Activated T-cell treated with anti-CD3 and anti-CD28 coated beads, Interleukin-2, amount 50 U/mL, for 24 hours (primary cell): ENCODE measurements around the gene SLC31A1.
"Not testable (repeated sequence)": the region's sequence is repeated elsewhere in the genome, so short reads cannot be mapped to it uniquely, and the experiment has no call there.

Source experiments
- DNase-seq: peaks from one replicate; pipeline ENCODE4 v3.0.0-alpha.2; 2020
- H3K27ac Mint-ChIP-seq: 2 replicates; pipeline ENCODE4 v1.8.0; 2020; ENCODE audit warnings: mild to moderate bottlenecking, mixed read lengths
- H3K27me3 Mint-ChIP-seq: 2 replicates; pipeline ENCODE4 v1.8.0; 2020; ENCODE audit warnings: mixed read lengths
- H3K36me3 Mint-ChIP-seq: 2 replicates; pipeline ENCODE4 v1.8.0; 2020; ENCODE audit warnings: low read depth, mixed read lengths
- H3K4me1 Mint-ChIP-seq: 2 replicates; pipeline ENCODE4 v1.8.0; 2020; ENCODE audit warnings: low read depth, mixed read lengths
- H3K4me3 Mint-ChIP-seq: 2 replicates; pipeline ENCODE4 v1.8.0; 2020; ENCODE audit warnings: mild to moderate bottlenecking, moderate library complexity, mixed read lengths
- H3K9me3 Mint-ChIP-seq: 2 replicates; pipeline ENCODE4 v1.8.0; 2020; ENCODE audit warnings: mixed read lengths

Gene SLC31A1

DNA sequence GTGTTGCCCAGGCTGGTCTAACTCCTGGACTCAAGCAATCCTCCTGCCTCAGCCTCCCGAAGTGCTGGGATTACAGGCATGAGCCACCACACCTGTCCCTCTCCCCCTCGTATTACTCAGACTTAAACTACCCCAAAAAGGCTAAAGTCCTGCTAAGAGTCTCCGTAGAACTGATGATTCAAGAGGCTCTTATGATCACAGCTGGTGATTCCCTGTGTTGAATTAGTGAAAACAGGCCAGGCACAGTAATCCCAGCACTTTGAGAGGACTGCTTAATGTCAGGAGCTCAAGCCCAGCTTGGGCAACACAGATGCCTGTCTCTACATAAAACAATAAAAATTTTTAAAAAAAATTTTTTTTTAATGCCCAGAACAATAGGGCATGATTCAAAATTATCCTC is 44.8 kb downstream of the SLC31A1 start:
- H3K4me1 Mint-ChIP-seq, result peaks cover 21% of the 10 kb centered on the region
- H3K9me3 Mint-ChIP-seq, result no peaks in the 10 kb centered on the region
- peaks cover 66% of the 10 kb centered on the region for H3K36me3 Mint-ChIP-seq

DNA sequence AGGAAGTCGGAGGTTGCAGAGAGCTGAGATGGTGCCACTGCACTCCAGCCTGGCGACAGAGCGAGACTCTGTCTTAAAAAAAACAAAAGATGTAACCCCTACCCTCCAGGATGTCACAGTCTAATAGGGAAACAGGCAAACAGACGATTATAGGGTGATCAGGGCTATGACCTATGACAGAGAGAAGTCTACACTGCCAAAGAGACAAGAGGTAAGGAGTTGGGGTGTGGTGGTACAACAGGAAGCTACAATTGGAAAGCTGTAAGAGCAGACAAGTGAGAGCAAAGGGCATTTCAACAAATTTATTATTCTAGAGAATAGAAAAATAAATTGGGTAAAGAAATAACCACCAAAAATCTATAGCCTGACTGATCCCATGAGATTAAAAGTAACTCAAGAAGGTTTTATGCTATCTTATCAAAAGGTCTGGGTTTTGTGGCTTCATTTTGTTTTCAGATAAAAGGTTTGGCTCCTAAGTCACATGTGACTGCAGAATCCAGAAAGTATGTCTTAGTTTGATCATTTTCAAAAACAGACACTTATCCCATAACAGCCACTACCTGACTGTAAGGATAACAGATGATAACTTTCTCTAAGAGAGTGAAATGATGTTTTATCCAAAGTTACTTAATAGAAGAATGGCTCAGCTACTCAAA is 46.7 kb downstream of the SLC31A1 start:
- no peak for DNase-seq
- no peak overlapping the region for H3K4me3 Mint-ChIP-seq
- peak overlapping the region; percentile 86 for H3K27ac Mint-ChIP-seq

More for the DNA sequence above, 44.8 kb downstream of the SLC31A1 start:
- peak overlapping the region; percentile 15 for H3K27ac Mint-ChIP-seq
- H3K27me3 Mint-ChIP-seq, result no peaks in the 10 kb centered on the region
- H3K4me3 Mint-ChIP-seq, result no peak overlapping the region
- DNase-seq, result no peak

DNA sequence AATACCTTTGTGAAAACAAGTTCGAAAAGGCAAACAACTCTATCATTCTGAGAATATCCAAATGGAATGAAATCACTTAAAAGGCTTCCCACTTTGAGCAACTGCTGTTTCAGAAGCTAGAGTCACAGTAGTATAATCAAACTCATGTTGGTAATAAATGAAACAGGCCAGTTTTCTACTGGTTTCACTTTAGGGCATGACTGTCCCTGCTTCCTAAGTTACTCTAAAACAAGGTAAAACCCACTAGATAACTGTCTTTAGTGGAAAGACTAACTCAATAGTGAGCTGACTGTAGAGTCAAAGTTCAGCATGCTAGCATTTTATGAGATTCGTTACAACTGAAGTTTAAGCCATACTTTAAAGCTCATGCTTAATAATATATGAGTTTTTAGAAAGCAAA is 48.0 kb downstream of the SLC31A1 start:
- H3K4me1 Mint-ChIP-seq, result peaks cover 34% of the 10 kb centered on the region
- peaks cover 71% of the 10 kb centered on the region for H3K36me3 Mint-ChIP-seq
- DNase-seq, result no peak
- no peaks in the 10 kb centered on the region for H3K9me3 Mint-ChIP-seq
- no peaks in the 10 kb centered on the region for H3K27me3 Mint-ChIP-seq
- H3K27ac Mint-ChIP-seq, result peak overlapping the region; percentile 80
- no peak overlapping the region for H3K4me3 Mint-ChIP-seq

More for the DNA sequence above, 46.7 kb downstream of the SLC31A1 start:
- Mint-ChIP-seq H3K27me3 (no peaks in the 10 kb centered on the region), H3K9me3 (no peaks in the 10 kb centered on the region), H3K4me1 (peaks cover 23% of the 10 kb centered on the region), H3K36me3 (peaks cover 68% of the 10 kb centered on the region)

DNA sequence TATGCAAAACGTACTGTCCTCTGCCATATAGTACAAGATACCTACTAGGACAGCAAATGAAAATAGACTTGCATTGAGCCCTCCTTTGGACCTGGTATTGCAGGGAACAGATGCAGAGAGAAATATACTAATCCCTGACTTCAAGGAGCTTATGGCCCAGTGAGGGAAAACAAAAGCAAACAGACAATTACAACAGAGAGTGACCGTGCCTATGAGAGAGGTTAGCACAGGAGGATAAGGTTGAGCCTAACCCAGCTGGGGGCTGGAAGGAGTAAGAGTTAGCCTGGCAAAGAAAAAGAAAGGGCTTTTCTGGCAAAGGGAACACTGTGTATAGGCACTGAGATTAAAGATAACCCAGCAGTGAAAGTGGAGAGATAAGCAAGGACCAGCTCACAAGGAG is 48.5 kb downstream of the SLC31A1 start:
- Mint-ChIP-seq H3K36me3 (peaks cover 69% of the 10 kb centered on the region), H3K4me3 (no peak overlapping the region)

DNA sequence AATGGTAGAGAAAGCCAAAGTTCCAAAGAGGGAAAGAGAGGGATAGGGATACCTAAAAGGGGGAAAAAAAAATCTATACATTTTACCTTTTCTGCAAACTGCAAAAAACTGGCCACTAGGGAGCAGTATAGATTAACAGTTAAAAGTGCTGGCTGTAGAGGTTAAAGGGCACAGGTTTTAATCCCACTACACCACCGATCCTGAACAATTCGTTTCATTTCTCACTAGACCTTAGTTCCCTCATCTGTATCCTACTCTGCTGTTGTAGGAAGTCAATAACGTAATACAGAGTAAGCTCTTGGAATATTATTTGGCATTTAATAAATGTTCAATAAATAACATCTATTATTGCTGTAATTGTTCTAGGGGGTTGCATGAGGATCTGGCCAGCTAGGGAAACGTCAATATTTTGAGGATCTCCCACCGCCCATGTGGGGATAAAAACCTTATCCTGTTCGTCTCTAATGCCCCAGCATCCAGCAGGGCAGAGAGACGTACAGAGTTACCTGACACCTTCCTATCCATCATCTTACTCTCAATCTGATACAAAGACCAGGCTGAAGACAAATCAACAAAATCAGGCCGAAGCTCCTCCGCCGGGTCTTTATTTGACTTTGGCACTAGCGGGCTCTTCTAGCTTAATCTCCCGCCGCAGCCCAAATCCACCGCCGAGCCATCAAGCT is 53.3 kb downstream of the SLC31A1 start:
- Mint-ChIP-seq H3K4me1 (peaks cover 40% of the 10 kb centered on the region), H3K36me3 (peaks cover 59% of the 10 kb centered on the region), H3K27ac (no peak overlapping the region), H3K4me3 (no peak overlapping the region), H3K9me3 (no peaks in the 10 kb centered on the region), H3K27me3 (no peaks in the 10 kb centered on the region)
- no peak for DNase-seq

More for the DNA sequence above, 48.5 kb downstream of the SLC31A1 start:
- peak overlapping the region; percentile 80 for H3K27ac Mint-ChIP-seq
- no peak for DNase-seq
- peaks cover 34% of the 10 kb centered on the region for H3K4me1 Mint-ChIP-seq
- H3K27me3 Mint-ChIP-seq, result no peaks in the 10 kb centered on the region
- no peaks in the 10 kb centered on the region for H3K9me3 Mint-ChIP-seq

DNA sequence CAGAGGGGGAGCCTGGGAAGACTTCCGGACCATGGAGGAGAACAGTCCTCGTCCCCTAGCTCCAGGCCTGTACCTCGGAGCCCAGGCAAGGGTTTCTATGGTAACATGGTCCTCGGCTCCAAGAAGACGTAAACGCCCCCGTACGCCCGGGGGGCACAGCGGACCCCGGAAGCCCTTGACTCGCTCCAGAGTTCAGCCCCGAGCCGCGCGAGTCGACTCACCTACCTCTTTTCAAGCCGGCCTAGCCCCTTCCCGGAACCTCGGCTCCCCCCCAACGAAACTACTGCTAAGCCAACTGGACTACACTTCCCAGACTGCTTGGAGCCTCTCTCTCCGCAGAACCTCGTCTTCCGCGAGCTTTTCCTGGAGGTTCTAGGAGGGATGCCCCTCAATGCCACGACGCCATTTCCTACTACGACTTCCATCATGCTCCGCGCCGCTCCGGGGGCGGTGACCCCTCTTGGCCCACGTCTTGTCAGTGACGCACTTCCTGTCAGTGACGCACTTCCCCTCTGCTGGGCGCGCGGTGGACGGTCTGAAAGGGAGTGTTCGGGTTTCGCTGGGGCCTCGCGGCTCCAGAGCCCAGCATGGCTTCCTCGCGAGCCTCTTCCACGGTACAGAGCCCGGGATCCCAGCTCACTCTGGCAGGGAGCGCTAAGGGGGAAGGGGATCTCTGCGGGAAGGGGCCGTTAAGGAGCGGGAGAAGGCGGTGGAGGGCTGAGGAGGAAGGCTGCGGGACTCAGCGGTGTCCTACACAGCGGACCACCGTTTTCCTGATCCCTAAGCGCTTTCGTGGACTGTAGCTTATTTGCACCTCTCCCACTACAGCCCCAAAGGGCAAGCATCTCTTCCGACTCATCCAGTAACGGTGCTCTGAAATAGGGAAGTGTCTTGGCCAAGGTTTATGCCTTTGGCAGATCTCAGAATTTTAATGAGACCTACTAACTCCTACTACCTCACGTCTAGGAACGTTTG is 54.1 kb downstream of the SLC31A1 start, which contains the start of the genes CDC26 and PRPF4:
TSS of gene CDC26 (minus strand) at position 416 of the 975 bp plus-strand sequence. CDS start 3,065 bp downstream, outside the sequence.
TSS of gene PRPF4 (plus strand) at position 502 of the 975 bp plus-strand sequence. CDS start at position 588, 86 bp downstream.
- DNase-seq, result peak; percentile 96
- Mint-ChIP-seq H3K9me3 (no peaks in the 10 kb centered on the region), H3K27me3 (no peaks in the 10 kb centered on the region), H3K36me3 (peaks cover 61% of the 10 kb centered on the region), H3K4me3 (no peak within 1 kb of the TSS), H3K27ac (no peak within 1 kb of the TSS), H3K4me1 (peaks cover 43% of the 10 kb centered on the region)

DNA sequence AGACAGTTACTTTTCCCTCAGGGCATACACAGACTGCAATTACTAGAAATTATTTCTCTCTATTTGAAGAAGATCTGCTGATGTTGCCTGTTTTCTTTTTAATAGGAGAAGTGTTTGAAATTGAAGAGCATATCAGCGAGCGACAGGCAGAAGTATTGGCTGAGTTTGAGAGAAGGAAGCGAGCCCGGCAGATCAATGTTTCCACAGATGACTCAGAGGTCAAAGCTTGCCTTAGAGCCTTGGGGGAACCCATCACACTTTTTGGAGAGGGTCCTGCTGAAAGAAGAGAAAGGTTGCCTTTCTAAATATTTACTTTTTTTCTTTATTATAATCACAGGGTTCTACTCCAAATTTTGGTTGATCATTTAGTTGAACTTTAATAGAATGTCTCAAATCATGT is 57.5 kb downstream of the SLC31A1 start:
- DNase-seq, result no peak
- Mint-ChIP-seq H3K4me3 (peak overlapping the region; percentile 46), H3K4me1 (peaks cover 38% of the 10 kb centered on the region), H3K9me3 (no peaks in the 10 kb centered on the region), H3K27ac (peak overlapping the region; percentile 73), H3K36me3 (peaks cover 66% of the 10 kb centered on the region), H3K27me3 (no peaks in the 10 kb centered on the region)

DNA sequence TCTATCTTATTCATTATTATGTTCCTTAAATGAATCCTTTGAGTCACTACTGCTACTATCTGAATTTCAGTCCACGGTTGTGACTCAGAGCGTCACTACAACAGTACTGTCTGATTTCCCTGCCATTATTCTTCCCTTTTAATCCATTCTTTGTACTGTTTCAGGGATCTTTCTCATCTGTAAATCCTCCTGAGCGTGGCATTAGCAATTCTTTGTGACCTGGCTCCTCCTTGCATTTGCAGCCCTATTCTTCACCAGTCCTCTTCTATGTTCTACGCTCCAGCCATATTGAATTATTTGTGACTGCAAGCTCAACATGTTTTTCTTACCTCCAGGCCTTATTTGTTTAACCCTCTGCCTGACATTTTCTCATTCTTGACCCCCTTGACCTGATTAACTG is 60.0 kb downstream of the SLC31A1 start:
- Mint-ChIP-seq H3K27ac (peak overlapping the region; percentile 18), H3K4me1 (peaks cover 33% of the 10 kb centered on the region), H3K4me3 (no peak overlapping the region), H3K36me3 (peaks cover 86% of the 10 kb centered on the region), H3K27me3 (no peaks in the 10 kb centered on the region), H3K9me3 (no peaks in the 10 kb centered on the region)
- no peak for DNase-seq

DNA sequence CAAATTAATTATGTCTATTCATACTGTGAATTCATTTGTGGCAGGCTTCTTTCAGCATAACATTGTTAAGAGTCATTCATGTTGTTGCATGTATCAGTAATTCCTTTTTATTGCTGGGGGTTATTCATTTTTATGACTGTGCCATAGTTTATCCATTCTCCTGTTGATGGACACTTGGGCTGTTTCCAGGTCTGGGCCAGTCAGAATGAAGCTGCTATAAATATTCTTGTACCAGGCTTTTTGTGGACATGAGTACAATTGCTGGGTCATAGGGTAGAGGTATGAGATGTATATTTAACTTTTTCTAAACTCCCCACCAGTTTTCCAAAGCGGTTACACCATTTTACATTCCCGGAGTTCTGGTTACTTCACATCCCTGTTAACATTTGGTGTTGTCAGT is 67.7 kb downstream of the SLC31A1 start:
- Mint-ChIP-seq H3K9me3 (no peaks in the 10 kb centered on the region), H3K36me3 (peaks cover 95% of the 10 kb centered on the region), H3K27ac (peak overlapping the region; percentile 19), H3K4me3 (no peak overlapping the region), H3K4me1 (no peaks in the 10 kb centered on the region), H3K27me3 (no peaks in the 10 kb centered on the region)
- no peak for DNase-seq

DNA sequence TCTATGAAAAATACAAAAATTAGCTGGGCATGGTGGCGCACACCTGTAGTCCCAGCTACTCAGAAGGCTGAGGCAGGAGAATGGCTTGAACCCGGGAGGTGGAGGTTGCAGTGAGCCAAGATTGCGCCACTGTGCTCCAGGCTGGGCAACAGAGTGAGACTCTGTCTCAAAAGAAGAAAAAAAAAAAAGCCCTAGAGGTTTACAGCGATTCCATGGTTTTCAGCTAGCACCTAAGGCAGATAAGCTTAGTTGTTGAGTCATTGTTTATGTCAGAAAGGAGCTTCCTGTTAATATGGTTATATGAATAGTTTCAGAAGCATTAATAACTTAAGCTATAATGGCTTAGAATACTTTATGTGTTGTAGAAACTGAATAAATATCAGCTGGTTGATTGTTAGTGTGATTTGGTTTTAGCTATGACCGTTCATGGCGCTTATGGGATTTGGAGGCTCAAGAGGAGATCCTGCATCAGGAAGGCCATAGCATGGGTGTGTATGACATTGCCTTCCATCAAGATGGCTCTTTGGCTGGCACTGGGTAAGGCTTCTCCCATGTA is 68.8 kb downstream of the SLC31A1 start:
- peak overlapping the region; percentile 67 for H3K27ac Mint-ChIP-seq

DNA sequence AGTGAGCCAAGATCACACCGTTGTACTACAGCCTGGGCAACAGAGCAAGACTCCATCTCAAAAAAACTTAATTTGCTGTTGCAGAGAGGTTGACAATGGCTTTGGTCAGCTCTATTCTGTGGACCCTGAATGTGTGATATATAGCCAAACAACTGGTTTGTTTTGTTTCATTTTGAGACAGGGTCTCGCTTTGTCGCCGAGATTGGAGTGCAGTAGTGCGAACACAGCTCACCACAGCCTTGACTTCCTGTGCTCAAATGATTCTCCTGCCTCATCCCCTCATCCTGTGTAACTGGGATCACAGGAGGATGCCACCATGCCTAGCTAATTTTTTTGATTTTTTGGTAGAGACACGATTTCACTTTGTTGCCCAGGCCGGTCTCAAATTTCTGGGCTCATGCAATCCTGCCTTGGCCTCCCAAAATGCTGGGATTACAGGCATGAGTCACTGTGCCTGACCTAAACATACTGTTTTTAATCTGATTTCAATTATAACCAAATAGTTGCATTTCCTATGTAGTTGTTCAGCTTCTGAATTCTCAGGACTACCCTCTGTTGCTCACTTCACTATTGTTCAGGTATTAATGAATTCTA is 72.0 kb downstream of the SLC31A1 start:
- H3K27me3 Mint-ChIP-seq, result no peaks in the 10 kb centered on the region
- no peaks in the 10 kb centered on the region for H3K4me1 Mint-ChIP-seq
- H3K9me3 Mint-ChIP-seq, result no peaks in the 10 kb centered on the region
- DNase-seq, result no peak
- peak overlapping the region; percentile 55 for H3K27ac Mint-ChIP-seq
- H3K4me3 Mint-ChIP-seq, result no peak overlapping the region
- peaks cover 64% of the 10 kb centered on the region for H3K36me3 Mint-ChIP-seq

More for the DNA sequence above, 68.8 kb downstream of the SLC31A1 start:
- Mint-ChIP-seq H3K4me1 (no peaks in the 10 kb centered on the region), H3K27me3 (no peaks in the 10 kb centered on the region), H3K4me3 (no peak overlapping the region), H3K9me3 (no peaks in the 10 kb centered on the region), H3K36me3 (peaks cover 93% of the 10 kb centered on the region)
- DNase-seq, result no peak

DNA sequence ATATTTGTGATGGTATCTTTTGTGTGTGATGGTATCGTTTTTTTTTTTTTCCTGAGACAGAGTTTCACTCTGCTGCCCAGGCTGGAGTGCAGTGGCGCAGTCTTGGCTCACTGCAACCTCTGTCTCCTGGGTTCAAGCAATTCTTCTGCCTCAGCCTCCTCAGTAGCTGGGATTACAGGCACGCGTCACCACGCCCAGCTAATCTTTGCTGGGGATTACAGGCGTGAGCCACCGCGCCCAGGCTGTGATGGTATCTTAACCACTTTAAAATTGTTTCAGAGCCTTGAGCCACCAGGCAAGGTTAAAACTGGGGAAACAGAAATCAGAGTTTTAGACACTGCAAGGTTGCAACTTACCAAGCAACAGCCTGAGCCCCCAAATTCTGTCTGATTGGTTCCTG is 74.9 kb downstream of the SLC31A1 start:
- H3K4me3 Mint-ChIP-seq, H3K9me3 Mint-ChIP-seq, DNase-seq, H3K4me1 Mint-ChIP-seq, H3K27me3 Mint-ChIP-seq: not testable (repeated sequence)
- H3K36me3 Mint-ChIP-seq, result peaks cover 36% of the 10 kb centered on the region
- peak overlapping the region; percentile 17 for H3K27ac Mint-ChIP-seq

DNA sequence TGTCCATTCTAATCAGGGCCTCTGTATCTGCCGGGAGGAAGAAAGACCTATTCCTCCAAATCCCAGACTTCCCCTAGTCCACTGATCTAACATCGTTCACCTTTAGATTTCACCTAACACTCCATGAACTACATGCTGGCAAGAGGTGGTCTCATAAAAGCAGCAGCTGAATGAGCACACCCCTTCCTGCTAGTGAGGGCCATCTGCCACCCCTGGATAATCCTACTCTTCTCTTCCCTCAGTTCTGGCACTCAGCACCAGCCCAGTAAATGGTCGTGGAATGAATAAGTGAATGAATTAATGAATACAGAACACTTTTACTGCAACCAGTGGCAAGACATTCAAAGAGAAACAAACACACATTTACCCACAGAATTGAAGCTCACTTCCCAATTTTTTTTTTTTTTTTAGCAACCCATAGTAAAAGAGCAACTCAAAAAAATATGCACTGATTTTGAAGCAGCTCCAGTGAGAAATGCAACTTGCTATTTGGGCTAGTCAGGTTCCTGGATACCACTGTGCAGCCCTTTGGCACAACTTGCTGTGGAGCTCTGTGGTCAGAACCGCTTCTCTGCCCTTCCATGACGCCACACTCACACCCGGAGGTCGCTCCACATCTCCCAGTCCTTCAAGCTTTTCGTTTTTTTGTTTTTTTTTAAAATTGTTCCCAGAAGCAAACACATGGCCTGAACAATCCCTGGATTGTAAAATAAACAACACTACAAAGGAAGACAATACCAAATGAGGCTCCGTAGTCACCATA is 75.6 kb downstream of the SLC31A1 start:
- Mint-ChIP-seq H3K4me3 (no peak overlapping the region), H3K27ac (peak overlapping the region; percentile 17), H3K9me3 (no peaks in the 10 kb centered on the region), H3K36me3 (peaks cover 28% of the 10 kb centered on the region), H3K4me1 (no peaks in the 10 kb centered on the region), H3K27me3 (no peaks in the 10 kb centered on the region)
- no peak for DNase-seq
